Fibroblast of skin of right biceps (primary cell): ENCODE data around the gene ITGA1.

ENCODE experiments used
- DNase-seq: peaks from one replicate; pipeline ENCODE4 v3.0.0-alpha.2; 2013

The ITGA1 gene

DNA sequence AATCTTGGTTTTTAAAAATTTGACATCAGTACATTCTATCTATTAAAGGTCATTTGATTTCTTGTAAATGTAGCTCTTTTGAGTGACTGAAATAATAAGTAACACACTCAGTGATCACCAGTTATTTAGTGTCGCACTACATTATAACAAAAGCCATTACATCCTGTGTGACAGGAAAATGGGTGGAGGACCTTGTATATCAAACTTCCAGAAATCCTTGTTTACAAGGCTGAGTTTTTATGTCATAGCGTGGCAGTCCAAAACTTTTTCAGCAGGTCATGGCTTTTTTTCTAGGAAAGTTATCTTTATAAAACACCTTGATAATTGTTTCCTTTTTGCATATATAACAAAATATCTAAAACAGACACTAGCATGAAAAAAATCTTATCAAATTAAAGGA lies 14.4 kb upstream of the ITGA1 start:
- DNase-seq = no peak

- DNase-seq = no peak
Observed at GRCh38 chr5:52774005-52774410, 13.7 kb upstream of the ITGA1 start.

- DNase-seq = no peak
Observed at GRCh38 chr5:52776116-52776515, 11.6 kb upstream of the ITGA1 start.

GRCh38 chr5:52777186-52777585 lies 10.5 kb upstream of the ITGA1 start:
- DNase-seq = no peak

DNA sequence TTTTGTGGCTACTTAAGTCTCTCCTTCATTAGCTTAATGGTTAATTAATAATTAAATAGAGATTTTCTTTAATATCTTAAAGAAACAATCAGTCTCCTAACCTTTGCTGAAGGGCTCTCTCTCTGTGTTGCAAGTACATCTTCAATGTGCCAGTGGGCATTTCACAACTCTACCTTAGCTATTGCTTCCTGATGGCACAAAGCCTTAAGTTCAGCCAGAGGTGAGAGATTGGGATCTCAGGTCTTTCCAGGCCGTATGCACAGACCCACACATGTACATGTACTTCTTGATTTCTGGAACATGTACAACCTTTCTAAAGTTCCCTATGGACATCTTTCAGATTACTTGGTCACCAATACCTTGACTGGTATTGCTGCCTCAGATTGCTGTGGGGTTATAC lies 8.9 kb upstream of the ITGA1 start:
- DNase-seq = no peak

GRCh38 chr5:52779213-52779612 lies 8.5 kb upstream of the ITGA1 start:
- no peak for DNase-seq

GRCh38 chr5:52783226-52783959 lies 4.3 kb upstream of the ITGA1 start:
- DNase-seq = peak; percentile 50

- no peak for DNase-seq
Observed at GRCh38 chr5:52784737-52785136, 3.0 kb upstream of the ITGA1 start.

- no peak for DNase-seq
Observed at GRCh38 chr5:52786391-52786790, 1.3 kb upstream of the ITGA1 start.

GRCh38 chr5:52786949-52787599 lies 642 bp upstream of the ITGA1 start:
- DNase-seq = no peak

DNA sequence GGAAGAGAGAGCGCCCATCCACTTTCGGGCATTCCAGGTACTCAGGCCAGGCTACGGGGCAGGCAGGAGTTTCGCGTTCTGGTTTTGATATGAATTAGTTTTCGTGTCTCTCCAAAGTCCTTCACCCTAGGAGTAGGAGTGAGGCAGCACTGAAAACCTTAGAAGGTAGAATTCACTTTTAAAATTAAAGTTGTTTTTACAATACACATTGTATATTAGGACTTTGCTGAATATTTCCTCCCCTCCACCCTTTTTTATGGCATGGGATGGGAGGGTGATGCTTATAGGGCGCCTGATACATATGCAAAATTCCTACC lies 747 bp downstream of the ITGA1 start:
- DNase-seq = no peak

DNA sequence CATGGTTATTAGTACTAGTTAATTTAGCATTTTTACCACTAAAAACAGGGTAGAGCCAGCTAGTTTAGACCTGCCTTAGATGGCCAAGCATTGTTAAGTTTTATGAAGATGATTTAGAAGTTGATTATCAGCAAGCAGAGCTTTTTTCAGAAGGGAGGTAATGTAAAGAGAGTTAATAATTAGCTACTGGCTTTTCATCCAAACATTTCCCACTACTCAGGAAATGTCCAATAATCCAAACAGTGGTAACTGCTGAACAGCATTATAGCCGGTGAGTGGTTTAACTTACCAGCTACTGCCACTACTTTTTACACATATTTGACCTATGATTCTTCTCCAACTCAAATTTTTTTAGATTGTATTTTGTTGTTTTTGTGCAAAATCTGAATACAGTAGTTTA lies 1.7 kb downstream of the ITGA1 start:
- no peak for DNase-seq

DNA sequence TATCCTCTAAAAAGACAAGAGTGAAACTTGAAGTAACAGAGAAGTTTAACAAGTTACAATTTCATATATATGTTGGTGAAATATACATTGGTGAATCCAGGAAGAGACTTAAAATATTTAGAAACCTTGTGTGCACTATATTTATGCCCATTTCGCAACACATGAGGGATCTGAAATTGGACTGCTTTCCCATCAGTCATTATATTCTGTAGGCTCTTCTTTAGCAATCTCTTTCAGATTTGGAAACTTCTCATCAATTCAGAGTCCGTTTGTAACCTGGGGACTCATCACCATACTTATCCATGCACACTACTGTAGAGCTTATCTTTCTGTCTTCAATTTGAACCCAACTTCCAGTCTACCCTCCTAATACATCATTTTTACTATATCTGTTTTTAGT lies 2.1 kb downstream of the ITGA1 start:
- DNase-seq = no peak

DNA sequence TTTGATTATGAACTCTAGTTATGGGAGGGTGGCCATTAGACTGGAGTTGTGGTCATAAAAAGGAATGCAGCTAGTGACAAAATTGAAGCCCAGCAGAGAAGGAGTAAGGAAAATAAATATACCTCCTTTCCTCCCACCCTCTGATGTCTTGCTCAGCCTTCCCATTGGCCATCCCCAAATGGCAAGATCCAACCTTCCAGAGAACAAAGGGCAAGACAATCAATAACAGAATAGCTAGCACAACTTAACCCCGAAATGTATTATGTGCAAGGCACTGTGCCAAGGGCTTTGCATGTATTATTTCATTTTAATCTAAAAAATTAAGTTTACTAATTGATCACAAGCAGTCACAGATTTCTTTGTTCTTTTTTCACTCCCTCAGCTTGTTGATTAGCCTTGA lies 3.6 kb downstream of the ITGA1 start:
- DNase-seq = no peak

DNA sequence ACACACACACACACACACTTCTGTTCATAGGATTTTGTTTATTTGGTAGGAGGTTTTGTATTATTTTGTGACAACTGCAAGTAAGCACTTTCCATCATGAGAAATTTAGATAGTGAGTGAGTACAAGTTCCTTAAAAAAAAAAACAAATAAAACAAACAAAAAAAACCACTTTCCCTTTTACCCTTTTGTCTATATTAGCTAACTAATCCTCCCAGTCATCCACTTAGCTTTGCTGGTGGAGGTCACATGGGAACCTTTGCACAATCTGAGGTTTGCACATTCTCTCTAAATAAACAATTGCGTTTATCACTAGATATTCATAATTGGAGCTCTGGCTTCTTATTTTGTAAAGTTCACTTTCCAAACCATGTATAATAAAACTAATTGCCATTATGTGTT lies 6.8 kb downstream of the ITGA1 start:
- DNase-seq = no peak

DNA sequence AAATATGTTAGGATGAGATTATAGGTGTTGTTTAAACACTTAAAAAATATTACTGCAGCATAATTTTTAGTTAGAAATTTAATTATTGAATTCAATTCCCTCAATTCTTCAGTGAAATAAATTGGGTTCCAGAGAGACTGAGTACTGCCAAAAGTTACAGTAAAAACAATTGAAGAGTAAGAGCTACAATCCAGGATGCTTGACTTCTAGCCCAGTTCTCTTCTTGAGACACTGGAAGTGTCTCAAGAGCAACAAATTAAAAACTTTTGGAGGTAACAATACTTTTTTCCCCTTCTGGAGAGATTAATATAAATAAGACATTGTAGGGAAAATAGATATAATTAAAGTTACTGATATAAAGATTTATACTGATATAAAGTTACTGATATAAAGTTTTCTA lies 8.3 kb downstream of the ITGA1 start:
- no peak for DNase-seq

DNA sequence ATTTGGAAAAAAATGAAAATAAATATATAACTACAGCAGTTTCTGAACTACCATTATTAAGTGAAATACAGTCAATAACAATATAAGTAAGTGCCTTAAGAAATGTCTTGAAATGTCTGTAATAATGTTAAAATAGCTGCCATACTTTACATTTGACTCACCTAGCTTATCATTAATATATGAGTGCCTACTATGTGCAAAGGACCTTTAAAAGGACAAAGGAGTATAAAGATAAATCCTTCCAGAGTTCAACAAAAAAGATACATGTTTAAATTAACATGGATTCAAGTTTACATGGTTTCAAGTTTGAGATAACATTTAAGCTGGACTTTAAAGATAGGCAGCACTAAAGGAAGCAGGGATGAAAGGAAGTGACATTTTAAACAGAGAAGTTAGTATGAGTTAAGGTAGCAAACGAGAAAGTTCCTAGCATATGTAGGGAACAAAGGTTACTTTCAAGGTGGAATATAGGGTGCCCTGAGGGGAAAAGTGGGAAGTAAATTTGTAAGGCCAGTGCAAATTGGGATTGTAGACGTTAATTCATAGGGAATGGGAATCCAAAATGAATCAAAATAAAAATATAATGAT lies 8.9 kb downstream of the ITGA1 start:
- no peak for DNase-seq

- no peak for DNase-seq
Observed at GRCh38 chr5:52798938-52799337, 11.2 kb downstream of the ITGA1 start.

- DNase-seq = peak; percentile 86
Observed at GRCh38 chr5:52799358-52799982, 11.8 kb downstream of the ITGA1 start.

DNA sequence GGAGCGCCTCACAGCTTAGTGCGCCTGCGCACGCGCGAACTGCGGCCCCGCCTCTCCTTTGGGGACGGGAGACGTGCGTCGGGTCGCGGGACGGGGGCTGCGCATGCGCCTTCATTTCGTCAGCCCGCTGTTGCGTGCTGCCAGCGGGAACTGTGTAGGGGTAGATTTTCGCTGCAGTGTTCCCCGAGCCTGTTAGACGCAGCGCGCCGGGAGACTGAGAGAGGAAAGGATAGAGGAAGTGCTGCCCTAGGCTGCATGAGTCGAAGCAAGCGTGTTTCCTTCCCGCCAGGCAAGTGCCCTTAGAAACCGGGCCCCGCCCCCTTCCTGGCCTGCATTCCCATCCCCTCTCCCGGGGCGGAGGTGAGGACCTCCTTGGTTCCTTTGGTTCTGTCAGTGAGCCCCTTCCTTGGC lies 12.3 kb downstream of the ITGA1 start:
- peak; percentile 94 for DNase-seq

GRCh38 chr5:52800394-52801213 lies 12.9 kb downstream of the ITGA1 start:
- peak; percentile 76 for DNase-seq

GRCh38 chr5:52801329-52801728 lies 13.6 kb downstream of the ITGA1 start:
- peak; percentile 30 for DNase-seq

DNA sequence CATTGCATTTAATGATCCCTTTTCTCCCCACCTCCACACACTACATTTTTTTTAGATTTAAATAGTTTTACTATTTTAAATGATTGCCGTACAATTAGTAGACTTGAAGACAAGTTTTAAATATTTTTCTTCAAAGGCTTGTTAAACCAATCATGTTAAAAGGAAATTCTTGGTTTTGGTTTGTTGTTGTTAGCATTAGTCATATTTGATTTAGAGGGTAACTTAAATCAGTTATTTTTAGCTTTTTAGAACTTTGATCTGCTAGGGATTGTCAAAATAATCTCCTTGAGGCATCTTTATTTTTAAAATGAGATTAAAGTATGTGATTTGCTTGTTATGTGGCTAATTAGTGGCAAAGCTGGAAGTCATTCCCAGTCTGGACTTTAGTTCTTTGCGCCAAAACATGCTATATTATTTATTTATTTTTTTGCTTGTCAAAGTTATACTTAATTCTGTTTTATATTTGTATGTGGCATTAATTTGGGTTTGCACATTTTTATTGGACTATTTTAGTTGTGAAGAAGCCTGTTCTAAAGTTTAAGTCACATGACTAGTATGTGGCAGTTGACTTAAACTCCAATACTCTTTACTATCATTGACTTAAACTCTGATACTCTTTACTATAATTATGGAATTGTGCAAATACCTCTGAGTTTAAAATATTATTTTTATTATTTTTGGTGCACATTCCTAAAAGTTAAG lies 14.7 kb downstream of the ITGA1 start:
- no peak for DNase-seq
